ENCODE measurements around the gene PARVB.
"Not testable (repeated sequence)": the region's sequence is repeated elsewhere in the genome, so short reads cannot be mapped to it uniquely, and the experiment has no call there.

The PARVB gene

GRCh38 chr22:44047891-44048301 is 23.8 kb downstream of the PARVB start:
- Histone ChIP-seq H3K9me3 (ENCODE audit: insufficient read depth, low read length) (no peaks in the 10 kb centered on the region), H3K4me3 (ENCODE audit: insufficient read length, low read depth) (no peak overlapping the region), H3K36me3 (ENCODE audit: insufficient read depth, insufficient read length, low read length) (no peaks in the 10 kb centered on the region), H3K27me3 (ENCODE audit: insufficient read depth, insufficient read length) (peaks cover 5% of the 10 kb centered on the region), H3K4me1 (ENCODE audit: insufficient read depth, insufficient read length) (peaks cover 13% of the 10 kb centered on the region), H3K9ac (ENCODE audit: insufficient read length, low read depth) (no peak overlapping the region)
- DNase-seq (ENCODE audit: low read depth, low spot score): no peak
- TF ChIP-seq SUZ12 (IDR thresholded peaks at IDR 0.05; ENCODE audit: extremely low read depth, insufficient read depth, insufficient read length): no peak
- TF ChIP-seq YY1 (IDR thresholded peaks at IDR 0.05; ENCODE audit: insufficient read depth, insufficient read length): no peak
- TF ChIP-seq ZNF274 (IDR thresholded peaks at IDR 0.05; ENCODE audit: low read depth, low read length): no peak

DNA sequence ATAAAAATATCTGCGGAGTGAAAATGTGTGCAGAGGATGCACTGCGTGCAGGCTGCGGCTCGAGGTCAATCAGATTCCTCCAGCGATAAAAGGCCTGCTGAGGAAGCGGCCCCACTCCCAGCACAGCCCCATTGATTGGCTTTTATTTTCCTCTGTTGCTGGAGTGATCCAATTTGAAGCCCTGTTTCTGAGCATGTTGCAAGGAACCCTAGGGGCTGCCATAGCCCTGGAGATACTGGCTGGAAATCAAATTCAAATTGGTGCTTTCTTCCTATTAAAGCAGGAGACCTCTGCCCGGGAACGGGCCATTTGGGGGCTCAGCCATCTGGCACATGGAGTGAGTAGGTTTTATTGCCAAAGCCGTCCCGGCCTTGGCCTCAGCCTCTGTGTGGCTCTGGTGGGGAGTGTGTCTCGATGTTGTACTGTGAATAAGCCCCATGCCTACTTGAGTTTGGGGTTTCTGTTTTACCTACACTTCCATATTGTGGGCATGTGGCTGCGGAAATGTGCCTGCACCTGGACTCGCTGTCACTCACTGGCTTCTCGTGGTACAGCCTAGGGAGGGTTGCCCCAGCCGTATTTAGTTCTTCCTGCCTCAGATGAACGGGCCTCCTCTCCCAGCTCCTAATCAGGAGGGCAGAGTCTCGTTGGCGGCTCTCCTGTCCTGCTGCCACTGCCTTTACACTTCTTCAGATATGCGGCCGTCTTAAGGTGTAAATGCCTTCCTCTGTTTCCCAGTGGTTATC is 25.6 kb downstream of the PARVB start:
- Histone ChIP-seq H3K4me3 (ENCODE audit: insufficient read length, low read depth) (no peak overlapping the region), H3K27me3 (ENCODE audit: insufficient read depth, insufficient read length) (peaks cover 5% of the 10 kb centered on the region), H3K9me3 (ENCODE audit: insufficient read depth, low read length) (no peaks in the 10 kb centered on the region), H3K9ac (ENCODE audit: insufficient read length, low read depth) (no peak overlapping the region), H3K36me3 (ENCODE audit: insufficient read depth, insufficient read length, low read length) (no peaks in the 10 kb centered on the region), H3K4me1 (ENCODE audit: insufficient read depth, insufficient read length) (peaks cover 15% of the 10 kb centered on the region)
- DNase-seq (ENCODE audit: low read depth, low spot score): no peak
- TF ChIP-seq ZNF274 (IDR thresholded peaks at IDR 0.05; ENCODE audit: low read depth, low read length): no peak
- TF ChIP-seq YY1 (IDR thresholded peaks at IDR 0.05; ENCODE audit: insufficient read depth, insufficient read length): no peak
- no peak for TF ChIP-seq SUZ12 (IDR thresholded peaks at IDR 0.05; ENCODE audit: extremely low read depth, insufficient read depth, insufficient read length)

- H3K36me3 ChIP-seq (ENCODE audit: insufficient read depth, insufficient read length, low read length): no peaks in the 10 kb centered on the region
- TF ChIP-seq ZNF274 (IDR thresholded peaks at IDR 0.05; ENCODE audit: low read depth, low read length) (no peak), YY1 (IDR thresholded peaks at IDR 0.05; ENCODE audit: insufficient read depth, insufficient read length) (no peak), SUZ12 (IDR thresholded peaks at IDR 0.05; ENCODE audit: extremely low read depth, insufficient read depth, insufficient read length) (no peak)
- H3K4me3 ChIP-seq (ENCODE audit: insufficient read length, low read depth): no peak overlapping the region
- H3K27me3 ChIP-seq (ENCODE audit: insufficient read depth, insufficient read length): peaks cover 5% of the 10 kb centered on the region
- H3K4me1 ChIP-seq (ENCODE audit: insufficient read depth, insufficient read length): peaks cover 15% of the 10 kb centered on the region
- no peaks in the 10 kb centered on the region for H3K9me3 ChIP-seq (ENCODE audit: insufficient read depth, low read length)
- DNase-seq (ENCODE audit: low read depth, low spot score): no peak
- no peak overlapping the region for H3K9ac ChIP-seq (ENCODE audit: insufficient read length, low read depth)
Measured at GRCh38 chr22:44050766-44051355, 26.8 kb downstream of the PARVB start.

DNA sequence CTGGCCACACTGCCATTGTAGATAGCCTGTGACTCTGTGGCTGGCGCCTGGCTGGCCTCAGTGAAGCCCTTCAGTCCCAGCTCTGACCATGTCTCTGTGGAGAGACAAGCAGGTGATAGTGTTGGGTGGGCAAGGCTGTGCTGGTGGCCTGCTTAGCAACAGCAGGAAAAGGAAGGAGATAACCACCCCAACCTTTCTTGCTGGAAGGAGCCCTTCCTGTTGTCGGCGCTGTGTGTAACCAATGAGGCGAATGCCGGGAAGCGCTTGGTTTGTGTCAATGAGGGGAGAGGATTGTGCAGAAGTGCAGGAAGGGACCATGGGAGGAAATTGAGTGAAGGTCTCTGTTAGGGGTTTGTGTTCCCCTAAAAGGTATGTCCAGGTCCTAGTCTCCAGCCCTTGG is 27.3 kb downstream of the PARVB start:
- no peak overlapping the region for H3K4me3 ChIP-seq (ENCODE audit: insufficient read length, low read depth)
- H3K9me3 ChIP-seq (ENCODE audit: insufficient read depth, low read length): no peaks in the 10 kb centered on the region
- H3K36me3 ChIP-seq (ENCODE audit: insufficient read depth, insufficient read length, low read length): no peaks in the 10 kb centered on the region
- peaks cover 5% of the 10 kb centered on the region for H3K27me3 ChIP-seq (ENCODE audit: insufficient read depth, insufficient read length)
- peaks cover 12% of the 10 kb centered on the region for H3K4me1 ChIP-seq (ENCODE audit: insufficient read depth, insufficient read length)
- DNase-seq (ENCODE audit: low read depth, low spot score): no peak
- TF ChIP-seq SUZ12 (IDR thresholded peaks at IDR 0.05; ENCODE audit: extremely low read depth, insufficient read depth, insufficient read length) (no peak), YY1 (IDR thresholded peaks at IDR 0.05; ENCODE audit: insufficient read depth, insufficient read length) (no peak), ZNF274 (IDR thresholded peaks at IDR 0.05; ENCODE audit: low read depth, low read length) (no peak)
- H3K9ac ChIP-seq (ENCODE audit: insufficient read length, low read depth): no peak overlapping the region

DNA sequence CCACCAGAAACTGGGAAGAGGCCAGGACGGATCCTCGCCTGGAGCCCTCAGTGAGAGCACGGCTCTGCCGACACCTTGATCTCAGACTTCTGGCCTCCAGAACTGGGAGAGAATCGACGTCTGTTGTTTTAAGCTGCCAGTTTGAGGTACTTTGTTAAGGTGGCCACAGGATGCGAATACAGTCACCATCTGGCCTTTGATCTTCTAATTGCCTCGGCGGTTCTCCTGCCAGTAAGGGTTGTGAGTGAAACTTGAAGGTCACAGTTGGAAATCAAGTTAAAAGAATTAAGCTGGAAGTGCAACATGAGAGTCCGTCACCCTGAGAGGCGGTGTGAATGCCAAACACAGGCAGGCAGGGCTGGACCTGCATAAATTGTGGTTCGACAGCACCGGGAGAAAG is 27.9 kb downstream of the PARVB start:
- Histone ChIP-seq H3K27me3 (ENCODE audit: insufficient read depth, insufficient read length) (peaks cover 5% of the 10 kb centered on the region), H3K9ac (ENCODE audit: insufficient read length, low read depth) (no peak overlapping the region), H3K4me3 (ENCODE audit: insufficient read length, low read depth) (no peak overlapping the region), H3K36me3 (ENCODE audit: insufficient read depth, insufficient read length, low read length) (no peaks in the 10 kb centered on the region), H3K9me3 (ENCODE audit: insufficient read depth, low read length) (no peaks in the 10 kb centered on the region), H3K4me1 (ENCODE audit: insufficient read depth, insufficient read length) (peaks cover 7% of the 10 kb centered on the region)
- no peak for TF ChIP-seq ZNF274 (IDR thresholded peaks at IDR 0.05; ENCODE audit: low read depth, low read length)
- no peak for TF ChIP-seq YY1 (IDR thresholded peaks at IDR 0.05; ENCODE audit: insufficient read depth, insufficient read length)
- no peak for TF ChIP-seq SUZ12 (IDR thresholded peaks at IDR 0.05; ENCODE audit: extremely low read depth, insufficient read depth, insufficient read length)
- DNase-seq (ENCODE audit: low read depth, low spot score): no peak

GRCh38 chr22:44055805-44056204 is 31.7 kb downstream of the PARVB start:
- DNase-seq (ENCODE audit: low read depth, low spot score): no peak
- Histone ChIP-seq H3K4me1 (ENCODE audit: insufficient read depth, insufficient read length) (peaks cover 7% of the 10 kb centered on the region), H3K4me3 (ENCODE audit: insufficient read length, low read depth) (no peak overlapping the region), H3K36me3 (ENCODE audit: insufficient read depth, insufficient read length, low read length) (no peaks in the 10 kb centered on the region), H3K9me3 (ENCODE audit: insufficient read depth, low read length) (no peaks in the 10 kb centered on the region), H3K9ac (ENCODE audit: insufficient read length, low read depth) (no peak overlapping the region), H3K27me3 (ENCODE audit: insufficient read depth, insufficient read length) (peaks cover 1% of the 10 kb centered on the region)
- TF ChIP-seq YY1 (IDR thresholded peaks at IDR 0.05; ENCODE audit: insufficient read depth, insufficient read length) (no peak), SUZ12 (IDR thresholded peaks at IDR 0.05; ENCODE audit: extremely low read depth, insufficient read depth, insufficient read length) (no peak), ZNF274 (IDR thresholded peaks at IDR 0.05; ENCODE audit: low read depth, low read length) (no peak)

GRCh38 chr22:44056649-44057048 is 32.5 kb downstream of the PARVB start:
- H3K4me1 ChIP-seq (ENCODE audit: insufficient read depth, insufficient read length); H3K9ac ChIP-seq (ENCODE audit: insufficient read length, low read depth); H3K4me3 ChIP-seq (ENCODE audit: insufficient read length, low read depth); DNase-seq (ENCODE audit: low read depth, low spot score); H3K36me3 ChIP-seq (ENCODE audit: insufficient read depth, insufficient read length, low read length); H3K9me3 ChIP-seq (ENCODE audit: insufficient read depth, low read length); H3K27me3 ChIP-seq (ENCODE audit: insufficient read depth, insufficient read length): not testable (repeated sequence)

All from NT2/D1 (cell line).